Loucy (cell line): ENCODE measurements around the gene PDE10A.

Experiments
- H2AFZ ChIP-seq: fragments of 200-600 bp; sonication (generic); 2 replicates; pipeline ENCODE4 v1.6.0; 2016; ENCODE audit warnings: antibody characterized with exemption, mild to moderate bottlenecking, low read length, moderate library complexity
- H3F3A ChIP-seq: fragments of 200-600 bp; 2 replicates; pipeline ENCODE4 v1.6.0; 2016; ENCODE audit warnings: antibody characterized with exemption, low read depth, mild to moderate bottlenecking
- H3K27me3 ChIP-seq: fragments of 200-600 bp; sonication (generic); 2 replicates; pipeline ENCODE4 v1.6.1; 2014; ENCODE audit warnings: low read length, mild to moderate bottlenecking; ENCODE audit not compliant: insufficient read depth, poor library complexity, severe bottlenecking
- H3K36me3 ChIP-seq: fragments of 200-600 bp; sonication (generic); 2 replicates; pipeline ENCODE4 v1.6.1; 2016; ENCODE audit warnings: low read length; ENCODE audit not compliant: insufficient read depth
- H3K4me1 ChIP-seq: fragments of 200-600 bp; sonication (generic); 2 replicates; pipeline ENCODE4 v1.5.1; 2014; ENCODE audit warnings: low read length, mild to moderate bottlenecking; ENCODE audit not compliant: insufficient read depth, poor library complexity, severe bottlenecking
- H3K4me2 ChIP-seq: fragments of 200-600 bp; sonication (generic); 2 replicates; pipeline ENCODE4 v1.6.0; 2014; ENCODE audit warnings: antibody characterized with exemption, low read length, low read depth, mild to moderate bottlenecking; ENCODE audit not compliant: poor library complexity, severe bottlenecking
- H3K4me3 ChIP-seq: fragments of 200-600 bp; sonication (generic); 2 replicates; pipeline ENCODE4 v1.5.1; 2014; ENCODE audit warnings: low read length, mild to moderate bottlenecking, mixed read lengths; ENCODE audit not compliant: poor library complexity, severe bottlenecking
- H3K79me2 ChIP-seq: fragments of 200-600 bp; sonication (generic); 2 replicates; pipeline ENCODE4 v1.6.1; 2014; ENCODE audit warnings: low read length; ENCODE audit not compliant: insufficient read depth
- H3K9ac ChIP-seq: fragments of 200-600 bp; sonication (generic); 2 replicates; pipeline ENCODE4 v1.6.0; 2014; ENCODE audit warnings: mild to moderate bottlenecking, low read depth, low read length, moderate library complexity; ENCODE audit not compliant: poor library complexity, severe bottlenecking
- H3K9me2 ChIP-seq: fragments of 200-600 bp; sonication (generic); replicated peaks from 2 replicates; pipeline ENCODE4 v1.6.1; 2016; ENCODE audit warnings: low read depth, low read length, mixed read lengths
- H3K9me3 ChIP-seq: fragments of 200-600 bp; sonication (generic); 2 replicates; pipeline ENCODE4 v1.6.1; 2014; ENCODE audit warnings: mild to moderate bottlenecking, antibody characterized with exemption, low read length, low read depth; ENCODE audit not compliant: insufficient read depth
- H4K20me1 ChIP-seq: fragments of 200-600 bp; sonication (generic); 2 replicates; pipeline ENCODE4 v1.6.0; 2014; ENCODE audit warnings: antibody characterized with exemption, low read length, mild to moderate bottlenecking; ENCODE audit not compliant: insufficient read depth, poor library complexity, severe bottlenecking
- CTCF ChIP-seq: fragments of 200-600 bp; sonication (generic); conservative IDR thresholded peaks from 2 replicates; pipeline ENCODE4 v1.5.1; 2014; ENCODE audit warnings: mild to moderate bottlenecking, antibody characterized with exemption, low read length
- EZH2phosphoT487 ChIP-seq: fragments of 200-600 bp; IDR thresholded peaks from 2 replicates; pipeline ENCODE4 v1.6.1; 2018; ENCODE audit warnings: antibody characterized with exemption, mild to moderate bottlenecking, moderate library complexity, borderline replicate concordance

PDE10A gene

GRCh38 chr6:165451838-165452237 is 211.2 kb downstream of the PDE10A start:
- H3K79me2 ChIP-seq: no peaks in the 10 kb centered on the region
- no peaks in the 10 kb centered on the region for H3K27me3 ChIP-seq
- H3K4me2 ChIP-seq: no peak overlapping the region
- H3K4me1 ChIP-seq: no peaks in the 10 kb centered on the region
- H3K4me3 ChIP-seq: no peak overlapping the region
- no peaks in the 10 kb centered on the region for H3K36me3 ChIP-seq
- TF ChIP-seq CTCF (no peak), EZH2phosphoT487 (no peak)
- no peak overlapping the region for H3K9ac ChIP-seq
- H3F3A ChIP-seq: no peaks in the 10 kb centered on the region
- no peaks in the 10 kb centered on the region for H3K9me2 ChIP-seq
- H4K20me1 ChIP-seq: no peaks in the 10 kb centered on the region
- H2AFZ ChIP-seq: no peak overlapping the region
- H3K9me3 ChIP-seq: no peaks in the 10 kb centered on the region

- no peak overlapping the region for H3K9ac ChIP-seq
- H3F3A ChIP-seq: no peaks in the 10 kb centered on the region
- no peak overlapping the region for H2AFZ ChIP-seq
- no peak overlapping the region for H3K4me3 ChIP-seq
- H3K4me2 ChIP-seq: no peak overlapping the region
- no peaks in the 10 kb centered on the region for H3K36me3 ChIP-seq
- H3K9me2 ChIP-seq: no peaks in the 10 kb centered on the region; the same call in 1 of the 2 replicates
- TF ChIP-seq EZH2phosphoT487 (no peak), CTCF (no peak)
- H3K27me3 ChIP-seq: no peaks in the 10 kb centered on the region
- no peaks in the 10 kb centered on the region for H4K20me1 ChIP-seq
- H3K9me3 ChIP-seq: 0 out of 2 replicates have a peak, but pooled peaks cover 2% of the 10 kb centered on the region
- H3K4me1 ChIP-seq: no peaks in the 10 kb centered on the region
- no peaks in the 10 kb centered on the region for H3K79me2 ChIP-seq
Measured at GRCh38 chr6:165448210-165448609, 214.8 kb downstream of the PDE10A start.

- no peaks in the 10 kb centered on the region for H3K79me2 ChIP-seq
- H3K4me1 ChIP-seq: no peaks in the 10 kb centered on the region
- H3K9ac ChIP-seq: no peak overlapping the region
- H3K27me3 ChIP-seq: no peaks in the 10 kb centered on the region
- H3K9me3 ChIP-seq: 0 out of 2 replicates have a peak, but pooled peaks cover 2% of the 10 kb centered on the region
- no peaks in the 10 kb centered on the region for H3F3A ChIP-seq
- H4K20me1 ChIP-seq: no peaks in the 10 kb centered on the region
- no peaks in the 10 kb centered on the region for H3K36me3 ChIP-seq
- no peak overlapping the region for H3K4me3 ChIP-seq
- H3K9me2 ChIP-seq: no peaks in the 10 kb centered on the region; the same call in 1 of the 2 replicates
- no peak overlapping the region for H2AFZ ChIP-seq
- TF ChIP-seq EZH2phosphoT487 (no peak), CTCF (no peak)
- H3K4me2 ChIP-seq: no peak overlapping the region
Measured at GRCh38 chr6:165447141-165447540, 215.9 kb downstream of the PDE10A start.
